Measurements from ENCODE around the gene SMIM14. TPM values are rescaled to one million over a fixed set of nuclear protein-coding genes. Genes with fewer than 3 reads are reported as not detected.
"Not testable (repeated sequence)": the region's sequence is repeated elsewhere in the genome, so short reads cannot be mapped to it uniquely, and the experiment has no call there.

The SMIM14 gene
- total RNA-seq, 1 donor from 2014 or later: 42.6 TPM

DNA sequence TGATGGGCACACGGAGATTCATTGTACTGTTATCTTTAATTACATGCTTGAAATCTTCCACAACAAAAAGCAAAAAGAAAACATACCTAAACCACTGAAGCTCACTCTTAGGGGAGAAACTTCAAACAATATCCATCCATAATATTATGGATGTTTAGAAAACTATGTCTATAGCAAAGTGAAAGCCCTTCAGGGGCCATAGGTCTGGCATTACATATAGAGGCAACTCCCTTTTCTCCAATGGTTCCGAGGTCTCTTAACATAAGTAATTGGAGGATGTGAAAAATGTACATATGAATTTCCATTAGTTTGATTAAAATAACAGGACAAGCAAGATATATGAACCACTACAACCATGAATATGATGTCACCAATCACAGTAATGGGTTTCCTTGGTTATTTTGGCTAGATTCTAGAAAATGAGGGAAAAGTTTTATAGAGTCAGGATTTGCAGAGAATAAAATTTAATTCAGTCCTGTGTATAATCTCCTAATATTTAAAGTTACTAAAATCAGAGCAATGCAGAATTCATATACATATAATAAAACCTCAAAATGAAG lies 122.2 kb downstream of the SMIM14 start:
- TF ChIP-seq CTCF (IDR thresholded peaks at IDR 0.05): no peak
- peaks cover 24% of the 10 kb centered on the region for H3K4me1 Mint-ChIP-seq (ENCODE audit: low read depth)
- H3K4me3 Mint-ChIP-seq (ENCODE audit: unreplicated experiment): no peak overlapping the region
- peaks cover 22% of the 10 kb centered on the region for H3K36me3 Mint-ChIP-seq (ENCODE audit: low read depth)
- no peak for DNase-seq (ENCODE audit: low spot score)
- H3K27me3 Mint-ChIP-seq (ENCODE audit: low read depth): no peaks in the 10 kb centered on the region
- peak overlapping the region; percentile 7 for H3K27ac Mint-ChIP-seq (ENCODE audit: unreplicated experiment)
- no peaks in the 10 kb centered on the region for H3K9me3 Mint-ChIP-seq (ENCODE audit: low read depth)

DNA sequence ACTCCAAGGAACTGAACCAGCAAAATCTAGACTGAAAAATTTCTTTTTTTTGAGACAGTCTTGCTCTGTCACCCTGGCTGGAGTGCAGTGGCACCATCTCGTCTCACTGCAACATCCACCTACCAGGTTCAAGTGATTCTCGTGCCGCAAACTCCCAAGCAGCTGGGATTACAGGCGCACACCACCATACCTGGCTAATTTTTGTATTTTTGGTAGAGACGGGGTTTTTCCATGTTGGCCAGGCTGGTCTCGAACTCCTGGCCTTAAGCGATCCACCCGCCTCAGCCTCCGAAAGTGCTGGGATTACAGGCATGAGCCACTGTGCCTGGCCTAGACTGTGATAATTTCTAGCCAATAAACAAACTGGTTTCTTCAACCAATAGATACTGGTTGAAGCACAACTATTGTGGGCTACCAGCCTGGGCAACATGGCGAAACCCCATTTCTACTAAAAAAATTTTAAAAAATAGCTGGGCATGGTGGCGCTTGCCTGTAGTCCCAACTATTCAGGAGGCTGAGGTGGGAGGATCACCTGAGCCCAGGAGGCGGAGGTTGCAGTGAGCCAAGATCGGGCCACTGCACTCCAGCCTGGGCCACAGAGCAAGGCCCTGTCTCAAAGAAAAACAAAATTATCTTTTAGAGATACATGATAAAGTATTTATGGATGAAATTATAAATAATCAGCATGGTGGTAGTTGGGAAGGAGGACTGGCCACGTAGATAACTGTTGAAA lies 122.8 kb downstream of the SMIM14 start:
- not testable (repeated sequence) for DNase-seq (ENCODE audit: low spot score); H3K4me3 Mint-ChIP-seq (ENCODE audit: unreplicated experiment); H3K9me3 Mint-ChIP-seq (ENCODE audit: low read depth); H3K27me3 Mint-ChIP-seq (ENCODE audit: low read depth)
- H3K27ac Mint-ChIP-seq (ENCODE audit: unreplicated experiment): peak overlapping the region; percentile 77
- peaks cover 19% of the 10 kb centered on the region for H3K4me1 Mint-ChIP-seq (ENCODE audit: low read depth)
- H3K36me3 Mint-ChIP-seq (ENCODE audit: low read depth): peaks cover 22% of the 10 kb centered on the region

- no peak for TF ChIP-seq CTCF (IDR thresholded peaks at IDR 0.05)
- Mint-ChIP-seq H3K9me3 (ENCODE audit: low read depth) (no peaks in the 10 kb centered on the region), H3K36me3 (ENCODE audit: low read depth) (peaks cover 24% of the 10 kb centered on the region), H3K4me3 (ENCODE audit: unreplicated experiment) (no peak overlapping the region), H3K27ac (ENCODE audit: unreplicated experiment) (peak overlapping the region; percentile 96), H3K4me1 (ENCODE audit: low read depth) (peaks cover 16% of the 10 kb centered on the region), H3K27me3 (ENCODE audit: low read depth) (no peaks in the 10 kb centered on the region)
- DNase-seq (ENCODE audit: low spot score): no peak
Observed at GRCh38 chr4:39514888-39515401, 123.7 kb downstream of the SMIM14 start.

DNA sequence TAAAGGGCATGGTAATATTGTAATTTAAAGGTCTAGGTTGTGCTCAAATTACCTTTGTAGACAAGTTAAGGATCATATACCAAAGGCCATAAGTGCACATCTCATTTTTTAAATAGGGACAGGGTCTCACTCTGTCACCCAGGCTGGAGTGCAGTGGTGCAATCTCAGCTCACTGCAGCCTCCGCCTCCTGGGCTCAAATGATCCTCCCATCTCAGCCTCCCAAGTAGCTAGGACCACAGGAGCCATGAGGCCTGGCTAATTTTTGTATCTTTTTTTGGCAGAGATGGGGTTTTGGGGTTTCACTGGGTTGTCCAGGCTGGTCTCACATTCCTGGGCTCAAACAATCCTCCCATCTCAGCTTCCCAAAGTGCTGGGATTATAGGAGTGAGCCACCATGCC lies 124.4 kb downstream of the SMIM14 start:
- not testable (repeated sequence) for H3K4me3 Mint-ChIP-seq (ENCODE audit: unreplicated experiment); H3K9me3 Mint-ChIP-seq (ENCODE audit: low read depth); DNase-seq (ENCODE audit: low spot score); H3K27me3 Mint-ChIP-seq (ENCODE audit: low read depth)
- H3K4me1 Mint-ChIP-seq (ENCODE audit: low read depth): peaks cover 16% of the 10 kb centered on the region
- peaks cover 30% of the 10 kb centered on the region for H3K36me3 Mint-ChIP-seq (ENCODE audit: low read depth)
- peak overlapping the region; percentile 22 for H3K27ac Mint-ChIP-seq (ENCODE audit: unreplicated experiment)

- Mint-ChIP-seq H3K4me3 (ENCODE audit: unreplicated experiment) (no peak overlapping the region), H3K27me3 (ENCODE audit: low read depth) (no peaks in the 10 kb centered on the region), H3K9me3 (ENCODE audit: low read depth) (no peaks in the 10 kb centered on the region), H3K27ac (ENCODE audit: unreplicated experiment) (no peak overlapping the region), H3K36me3 (ENCODE audit: low read depth) (peaks cover 36% of the 10 kb centered on the region), H3K4me1 (ENCODE audit: low read depth) (peaks cover 11% of the 10 kb centered on the region)
- TF ChIP-seq CTCF (IDR thresholded peaks at IDR 0.05): no peak
- no peak for DNase-seq (ENCODE audit: low spot score)
Observed at GRCh38 chr4:39510348-39510929, 128.2 kb downstream of the SMIM14 start.

- Mint-ChIP-seq H3K27ac (ENCODE audit: unreplicated experiment) (peak overlapping the region; percentile 36), H3K9me3 (ENCODE audit: low read depth) (no peaks in the 10 kb centered on the region), H3K36me3 (ENCODE audit: low read depth) (peaks cover 40% of the 10 kb centered on the region), H3K4me1 (ENCODE audit: low read depth) (peaks cover 39% of the 10 kb centered on the region), H3K27me3 (ENCODE audit: low read depth) (no peaks in the 10 kb centered on the region), H3K4me3 (ENCODE audit: unreplicated experiment) (no peak overlapping the region)
- TF ChIP-seq CTCF (IDR thresholded peaks at IDR 0.05): no peak
- no peak for DNase-seq (ENCODE audit: low spot score)
Observed at GRCh38 chr4:39505581-39505980, 133.1 kb downstream of the SMIM14 start.
